Ovary (tissue), 3 donors: ENCODE data around the gene ARPC4.

ENCODE experiments used
- EP300 ChIP-seq: sonication (generic); formaldehyde crosslinking; IDR thresholded peaks from one replicate; pipeline ENCODE4 v1.6.1; 2017; ENCODE audit warnings: antibody characterized with exemption
- POLR2A ChIP-seq: fragments of 450-650 bp; IDR thresholded peaks from one replicate; pipeline ENCODE4 v1.6.1; 2017; ENCODE audit warnings: antibody characterized with exemption, mild to moderate bottlenecking, moderate library complexity
- TF ChIP-seq, protein P1 (sequence below), 3 donors: fragments of 450-650 bp in 2 of 3; fragments of 200-600 bp in 1 of 3; IDR thresholded peaks; one replicate each; pipeline versions ENCODE4 v1.5.1 to v1.8.0; 2016 to 2022; ENCODE audit warnings: antibody characterized with exemption in 3 of 3, mild to moderate bottlenecking in 1 of 3
- donor health status: DM: no; HTN: no; CAD: no.

DNA sequence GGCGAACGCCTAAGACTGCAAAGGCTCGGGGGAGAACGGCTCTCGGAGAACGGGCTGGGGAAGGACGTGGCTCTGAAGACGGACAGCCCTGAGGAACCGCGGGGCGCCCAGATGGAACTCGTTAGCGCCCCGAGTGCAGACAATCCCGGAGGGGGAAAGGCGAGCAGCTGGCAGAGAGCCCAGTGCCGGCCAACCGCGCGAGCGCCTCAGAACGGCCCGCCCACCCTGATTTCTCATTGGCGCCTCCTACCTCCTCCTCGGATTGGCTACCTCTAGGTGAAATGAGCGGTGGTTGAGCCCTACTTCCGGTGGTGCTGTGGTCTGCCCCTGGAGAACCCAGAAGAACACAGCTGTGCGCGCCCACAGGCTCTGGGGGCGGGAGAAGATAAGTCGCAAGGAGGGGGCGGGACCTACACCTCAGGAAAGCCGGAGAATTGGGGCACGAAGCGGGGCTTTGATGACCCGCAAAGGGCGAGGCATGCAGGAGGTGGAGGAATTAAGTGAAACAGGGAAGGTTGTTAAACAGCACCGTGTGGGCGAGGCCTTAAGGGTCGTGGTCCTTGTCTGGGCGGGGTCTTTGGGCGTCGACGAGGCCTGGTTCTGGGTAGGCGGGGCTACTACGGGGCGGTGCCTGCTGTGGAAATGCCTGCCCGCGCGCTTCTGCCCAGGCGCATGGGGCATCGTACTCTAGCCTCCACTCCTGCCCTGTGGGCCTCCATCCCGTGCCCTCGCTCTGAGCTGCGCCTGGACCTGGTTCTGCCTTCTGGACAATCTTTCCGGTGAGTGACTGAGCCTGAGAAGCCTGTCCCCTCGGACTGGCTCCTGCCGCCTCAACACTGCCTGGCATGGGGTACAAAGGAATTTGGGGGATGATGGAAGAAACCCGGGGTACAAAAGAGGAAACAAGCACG, 43.0 kb upstream of the ARPC4 start, which contains the start of gene OGG1:
- TF ChIP-seq POLR2A (peak; percentile 16), EP300 (no peak)
- TF ChIP-seq, protein P1, sequence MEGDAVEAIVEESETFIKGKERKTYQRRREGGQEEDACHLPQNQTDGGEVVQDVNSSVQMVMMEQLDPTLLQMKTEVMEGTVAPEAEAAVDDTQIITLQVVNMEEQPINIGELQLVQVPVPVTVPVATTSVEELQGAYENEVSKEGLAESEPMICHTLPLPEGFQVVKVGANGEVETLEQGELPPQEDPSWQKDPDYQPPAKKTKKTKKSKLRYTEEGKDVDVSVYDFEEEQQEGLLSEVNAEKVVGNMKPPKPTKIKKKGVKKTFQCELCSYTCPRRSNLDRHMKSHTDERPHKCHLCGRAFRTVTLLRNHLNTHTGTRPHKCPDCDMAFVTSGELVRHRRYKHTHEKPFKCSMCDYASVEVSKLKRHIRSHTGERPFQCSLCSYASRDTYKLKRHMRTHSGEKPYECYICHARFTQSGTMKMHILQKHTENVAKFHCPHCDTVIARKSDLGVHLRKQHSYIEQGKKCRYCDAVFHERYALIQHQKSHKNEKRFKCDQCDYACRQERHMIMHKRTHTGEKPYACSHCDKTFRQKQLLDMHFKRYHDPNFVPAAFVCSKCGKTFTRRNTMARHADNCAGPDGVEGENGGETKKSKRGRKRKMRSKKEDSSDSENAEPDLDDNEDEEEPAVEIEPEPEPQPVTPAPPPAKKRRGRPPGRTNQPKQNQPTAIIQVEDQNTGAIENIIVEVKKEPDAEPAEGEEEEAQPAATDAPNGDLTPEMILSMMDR (IDR thresholded peaks at IDR 0.05), result no peak
